Stimulated activated CD4-positive, alpha-beta T cell treated with anti-CD3 and anti-CD28 coated beads, Interleukin-1b, Interleukin-23, amount 100 ng/mL, for 4 hours (primary cell): ENCODE data around the gene OBSCN.

Source experiments
- DNase-seq, 2 donors: peaks; one replicate each; pipeline ENCODE4 v3.0.0-alpha.2; 2020; ENCODE audit warnings: low read depth in 2 of 2

OBSCN gene

GRCh38 chr1:228356897-228357680, 149.2 kb downstream of the OBSCN start:
- no peak for DNase-seq

DNA sequence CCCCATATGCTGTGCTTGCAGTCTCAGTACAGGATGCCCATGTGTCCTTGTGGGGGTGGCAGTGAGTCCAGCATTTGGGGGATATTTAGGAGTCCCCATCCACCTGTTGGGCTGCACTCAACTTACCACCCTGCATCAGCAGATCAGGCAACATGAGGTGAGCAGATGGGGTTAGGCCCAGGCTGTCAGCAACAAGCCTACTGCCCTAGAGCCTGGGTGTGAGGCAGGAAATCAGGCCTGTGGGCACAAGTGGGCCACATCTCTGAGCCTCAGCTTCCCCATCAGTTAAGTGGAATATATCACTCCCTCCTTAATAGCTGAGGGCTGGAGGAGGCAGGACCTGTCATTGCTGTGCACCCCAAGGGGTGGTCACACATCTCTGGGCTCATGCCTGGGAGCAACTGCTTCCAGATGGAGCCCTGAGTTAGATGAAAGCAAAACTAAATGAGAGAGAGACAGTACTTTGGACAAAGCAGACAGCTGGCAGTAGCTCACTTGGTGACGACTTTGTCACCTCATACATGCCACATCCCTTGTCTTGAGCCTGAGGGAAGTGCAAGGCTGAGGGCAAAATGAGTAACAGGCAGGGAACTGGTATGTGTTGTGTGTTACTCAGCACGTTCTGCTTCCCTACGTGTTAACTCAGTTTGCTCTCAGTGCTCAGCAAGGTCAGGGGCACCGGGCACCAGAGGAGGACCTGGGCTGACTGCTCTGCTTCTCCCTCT, 150.4 kb downstream of the OBSCN start:
- DNase-seq: no peak

DNA sequence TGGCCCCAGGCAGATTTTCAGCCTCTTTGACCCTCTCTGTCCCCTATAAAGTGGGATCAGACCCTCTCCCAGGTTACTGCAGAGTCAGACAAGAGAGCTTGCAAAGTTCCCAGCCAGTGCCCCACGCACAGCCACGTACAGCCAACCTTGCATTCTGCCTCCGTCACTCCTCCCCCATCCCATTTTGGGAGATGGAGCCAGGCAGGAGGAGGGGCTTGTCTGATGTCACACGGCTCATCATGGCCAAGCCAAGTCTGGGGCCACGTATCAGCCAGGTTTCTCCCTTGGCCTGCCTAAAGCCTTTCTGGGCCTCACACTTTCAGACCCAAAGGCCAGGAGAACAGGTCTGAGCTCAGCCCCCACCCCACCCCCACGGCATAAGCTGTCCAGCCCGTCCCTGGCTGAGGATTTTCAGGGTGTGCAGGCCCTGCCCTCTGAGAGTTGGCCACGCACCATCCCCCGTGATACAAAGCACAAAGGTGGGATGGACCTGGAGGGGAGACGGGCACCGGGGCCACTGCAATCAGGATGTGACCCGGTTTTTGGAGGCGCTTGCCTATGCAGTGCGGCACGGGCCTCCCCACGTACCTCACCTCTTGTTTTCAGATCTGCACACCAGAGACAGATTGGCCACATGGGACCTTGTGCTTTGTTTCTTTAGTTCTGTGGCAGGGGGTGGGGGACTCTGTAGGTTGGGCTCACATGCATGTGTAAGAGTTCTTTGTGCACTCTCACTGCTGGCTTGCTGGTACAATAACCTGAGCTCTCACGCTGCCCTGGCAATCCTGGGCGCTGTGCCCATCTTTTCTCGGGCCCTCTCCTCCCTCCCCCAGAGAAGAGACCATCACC, 151.1 kb downstream of the OBSCN start:
- DNase-seq: no peak

- no peak for DNase-seq
Observed at GRCh38 chr1:228359613-228360532, 152.0 kb downstream of the OBSCN start.

GRCh38 chr1:228360533-228361313, 152.9 kb downstream of the OBSCN start:
- DNase-seq: no peak

GRCh38 chr1:228361314-228362140, 153.7 kb downstream of the OBSCN start:
- DNase-seq: no peak

- DNase-seq: no peak
Observed at GRCh38 chr1:228362141-228362883, 154.5 kb downstream of the OBSCN start.

- DNase-seq: no peak
Observed at GRCh38 chr1:228362884-228363450, 155.1 kb downstream of the OBSCN start.

DNA sequence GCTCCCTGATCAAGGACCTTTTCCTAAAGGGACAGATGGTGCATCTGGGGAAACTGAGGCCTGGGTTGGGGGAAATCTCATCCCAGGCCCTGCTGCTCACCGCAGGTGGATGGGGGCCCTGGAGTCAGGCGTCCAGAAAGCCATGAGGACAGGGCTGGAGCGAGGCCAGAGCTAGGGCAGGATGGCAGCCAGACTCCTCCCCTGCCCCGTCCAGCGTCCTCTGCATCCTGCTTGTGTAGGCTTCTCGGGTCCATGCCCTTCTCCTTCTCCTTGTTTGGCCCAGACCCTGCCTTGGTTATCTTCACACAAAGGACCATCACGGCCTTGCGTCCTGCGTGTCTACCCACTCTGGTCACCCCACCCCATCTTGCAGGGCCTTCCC, 155.8 kb downstream of the OBSCN start:
- no peak for DNase-seq

DNA sequence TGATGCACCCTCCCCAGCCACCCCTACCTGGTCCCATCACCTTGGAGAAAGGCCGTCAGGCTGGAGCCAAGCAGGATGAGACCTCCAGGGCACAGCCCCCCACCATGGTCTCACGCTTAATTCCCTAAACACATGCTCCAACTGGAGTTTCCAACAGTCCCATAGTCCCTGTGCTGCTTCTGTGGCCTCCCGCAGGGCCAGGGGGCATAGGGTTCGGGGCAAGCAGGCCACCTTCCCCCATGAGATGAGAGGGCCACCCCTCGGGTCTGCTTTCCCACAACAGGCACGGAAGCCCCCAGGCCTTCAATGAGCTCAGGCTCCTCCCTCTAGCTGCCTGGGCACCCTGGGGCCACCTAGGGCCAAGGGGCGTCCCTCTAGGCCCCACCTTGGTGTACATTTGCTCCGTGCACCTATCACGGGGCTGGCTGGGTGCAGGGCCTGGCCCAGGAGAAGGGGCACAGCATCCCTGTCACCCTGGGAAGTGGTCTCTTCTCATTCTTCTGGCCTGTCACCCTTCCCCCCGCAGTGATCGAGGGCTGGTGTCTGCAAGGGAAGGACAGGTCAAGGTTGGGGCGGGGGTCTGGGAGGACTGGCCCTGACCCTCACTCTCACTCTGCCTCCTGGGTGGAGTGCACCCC, 156.3 kb downstream of the OBSCN start:
- no peak for DNase-seq

DNA sequence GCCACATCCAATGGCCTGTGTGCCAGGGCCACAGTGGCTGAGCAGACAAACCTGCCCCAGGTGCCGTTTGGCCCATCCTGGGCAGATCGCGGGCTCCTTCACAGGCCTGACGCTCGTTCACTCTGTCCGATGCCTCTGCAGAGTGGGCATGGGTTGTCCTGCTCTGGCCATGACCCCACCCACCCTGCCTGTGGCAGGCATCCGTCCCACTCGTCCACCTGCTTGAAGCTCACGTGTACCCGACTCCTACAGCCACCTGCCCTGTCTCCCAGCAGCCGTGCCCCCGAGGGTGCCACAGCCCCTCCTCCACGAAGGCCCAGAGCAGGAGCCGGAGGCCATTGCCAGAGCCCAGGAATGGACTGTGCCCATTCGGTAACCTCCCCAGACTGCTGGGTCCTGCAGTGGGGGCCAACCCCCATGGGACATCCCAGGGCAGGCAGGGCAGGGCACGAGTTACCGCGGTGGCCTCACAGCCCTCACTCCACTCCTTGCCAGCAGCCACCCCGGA, 156.9 kb downstream of the OBSCN start:
- no peak for DNase-seq

- DNase-seq: no peak
Observed at GRCh38 chr1:228365271-228366061, 157.6 kb downstream of the OBSCN start.

DNA sequence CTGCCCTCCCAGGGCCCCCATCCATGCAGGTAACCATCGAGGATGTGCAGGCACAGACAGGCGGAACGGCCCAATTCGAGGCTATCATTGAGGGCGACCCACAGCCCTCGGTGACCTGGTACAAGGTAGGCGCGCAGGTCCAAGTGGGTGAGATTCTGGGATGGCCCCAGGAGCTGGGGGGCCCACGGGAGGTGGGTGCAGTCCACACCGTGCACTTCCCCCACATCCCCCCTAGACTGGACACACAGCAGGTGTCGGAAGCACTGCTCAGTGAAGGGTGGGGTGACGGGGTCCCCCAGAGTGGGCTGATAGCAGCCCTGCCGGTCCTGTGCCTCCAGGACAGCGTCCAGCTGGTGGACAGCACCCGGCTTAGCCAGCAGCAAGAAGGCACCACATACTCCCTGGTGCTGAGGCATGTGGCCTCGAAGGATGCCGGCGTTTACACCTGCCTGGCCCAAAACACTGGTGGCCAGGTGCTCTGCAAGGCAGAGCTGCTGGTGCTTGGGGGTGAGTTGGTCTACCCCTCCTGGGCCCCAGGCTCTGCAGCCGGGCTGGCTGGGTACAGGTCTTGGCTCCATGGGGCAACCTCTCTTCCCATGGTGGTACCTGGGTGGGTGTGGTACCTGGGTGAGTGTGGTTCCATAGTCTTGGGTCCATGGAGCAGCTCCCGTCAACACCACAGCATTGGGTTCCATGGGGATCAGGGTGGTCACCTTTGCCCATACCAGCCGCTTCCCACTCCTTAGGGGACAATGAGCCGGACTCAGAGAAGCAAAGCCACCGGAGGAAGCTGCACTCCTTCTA, 158.4 kb downstream of the OBSCN start:
- no peak for DNase-seq

DNA sequence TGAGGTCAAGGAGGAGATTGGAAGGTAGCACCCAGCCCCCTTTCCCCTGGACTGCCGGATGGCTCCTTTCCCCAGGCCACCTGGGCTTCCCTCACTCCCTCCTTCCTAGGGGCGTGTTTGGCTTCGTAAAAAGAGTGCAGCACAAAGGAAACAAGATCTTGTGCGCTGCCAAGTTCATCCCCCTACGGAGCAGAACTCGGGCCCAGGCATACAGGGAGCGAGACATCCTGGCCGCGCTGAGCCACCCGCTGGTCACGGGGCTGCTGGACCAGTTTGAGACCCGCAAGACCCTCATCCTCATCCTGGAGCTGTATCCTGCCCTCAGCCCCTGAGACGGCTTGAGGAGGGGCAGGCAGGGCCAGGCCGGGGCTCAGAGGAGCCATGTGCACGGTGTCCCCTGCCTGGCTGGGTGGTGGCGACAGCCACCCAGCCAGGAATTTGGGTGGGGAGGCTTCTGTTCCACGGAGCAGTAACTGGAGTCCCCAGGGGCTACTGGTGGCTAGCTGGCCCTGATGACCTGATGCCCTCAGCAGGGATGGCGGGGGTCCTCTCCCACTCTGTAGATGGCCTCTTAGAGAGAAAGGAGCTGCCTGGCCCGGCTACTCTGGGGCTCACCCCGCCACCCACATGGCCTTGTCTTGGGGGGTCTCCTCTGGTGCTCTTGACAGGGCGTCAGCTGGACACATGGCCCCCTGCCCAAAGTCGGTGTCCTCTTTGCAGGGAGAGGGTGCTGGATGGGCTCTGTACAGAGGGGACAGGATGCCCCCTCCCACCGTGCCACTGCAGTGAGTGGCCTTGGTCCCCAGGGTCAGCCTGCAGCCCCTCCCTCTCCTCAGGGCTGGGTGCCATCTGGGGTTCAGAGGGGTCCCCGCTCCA, 159.3 kb downstream of the OBSCN start:
- no peak for DNase-seq
